Glomerular visceral epithelial cell (primary cell): Measurements from ENCODE around the gene DYNC1LI1.
A peak's percentile ranks its signal among the peaks of the same experiment; 100 is the strongest.

Source experiments
- DNase-seq: peaks from one replicate; pipeline ENCODE4 v3.0.0-alpha.2; 2016; ENCODE audit errors: extremely low spot score

DYNC1LI1 gene

DNA sequence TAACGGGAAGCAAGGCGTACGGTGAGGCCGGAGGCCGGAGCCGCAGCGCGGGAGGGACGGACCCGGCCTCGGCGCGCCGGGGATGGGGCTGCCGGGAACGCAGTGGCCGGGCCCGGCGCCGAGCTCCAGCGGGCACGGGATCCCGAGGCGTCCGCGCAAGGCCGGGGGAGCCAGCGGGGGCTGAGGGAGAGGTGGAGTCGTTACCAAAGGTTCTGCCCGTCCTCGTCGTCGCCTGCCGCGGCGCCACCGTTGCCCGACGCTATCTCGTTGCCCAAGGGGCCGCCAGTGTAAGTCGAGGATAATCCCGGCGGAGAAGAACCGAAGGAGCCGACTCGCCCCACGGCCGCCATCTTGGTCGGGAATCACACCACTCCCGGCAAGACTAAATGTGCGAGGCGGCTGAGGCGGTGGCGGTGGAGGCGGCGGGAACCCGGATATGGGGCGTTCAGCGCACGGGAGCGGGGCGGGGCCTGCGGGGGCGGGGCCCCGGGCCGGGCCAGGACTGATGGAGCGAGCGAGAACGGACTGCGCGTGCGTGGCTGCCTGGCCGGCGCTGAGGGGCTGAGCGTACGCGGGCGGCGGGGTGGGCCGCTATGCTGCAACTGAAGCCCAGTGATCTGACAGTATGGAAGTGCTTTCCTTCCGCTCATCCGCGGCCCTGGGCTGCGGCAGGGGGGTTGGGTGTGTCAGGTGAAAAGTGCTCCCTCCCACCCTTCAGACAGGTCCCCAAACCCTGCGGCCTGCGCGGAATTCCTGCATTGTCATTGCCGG, at the start of gene DYNC1LI1:
TSS of gene DYNC1LI1 (minus strand) at position 438 of the 771 bp plus-strand sequence. CDS start at position 350, 88 bp downstream.
- DNase-seq: peak; percentile 94

DNA sequence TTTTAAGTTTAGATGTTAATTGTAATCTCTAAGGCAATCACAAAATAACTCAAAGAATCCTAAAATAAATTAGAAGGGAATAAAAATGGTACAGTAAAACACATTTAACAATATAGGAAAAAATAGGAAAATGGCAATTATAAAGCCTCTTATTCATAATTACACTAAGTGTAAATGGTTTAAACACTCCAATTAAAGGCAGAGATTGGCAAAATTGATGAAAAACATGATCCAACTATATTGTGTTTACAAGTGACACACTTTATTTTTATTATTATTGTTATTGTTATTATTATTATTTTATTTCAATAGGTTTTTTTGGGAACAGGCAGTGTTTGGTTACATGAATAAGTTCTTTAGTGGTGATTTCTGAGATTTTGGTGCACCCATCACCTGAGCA, 48.7 kb upstream of the DYNC1LI1 start:
- DNase-seq: no peak

DNA sequence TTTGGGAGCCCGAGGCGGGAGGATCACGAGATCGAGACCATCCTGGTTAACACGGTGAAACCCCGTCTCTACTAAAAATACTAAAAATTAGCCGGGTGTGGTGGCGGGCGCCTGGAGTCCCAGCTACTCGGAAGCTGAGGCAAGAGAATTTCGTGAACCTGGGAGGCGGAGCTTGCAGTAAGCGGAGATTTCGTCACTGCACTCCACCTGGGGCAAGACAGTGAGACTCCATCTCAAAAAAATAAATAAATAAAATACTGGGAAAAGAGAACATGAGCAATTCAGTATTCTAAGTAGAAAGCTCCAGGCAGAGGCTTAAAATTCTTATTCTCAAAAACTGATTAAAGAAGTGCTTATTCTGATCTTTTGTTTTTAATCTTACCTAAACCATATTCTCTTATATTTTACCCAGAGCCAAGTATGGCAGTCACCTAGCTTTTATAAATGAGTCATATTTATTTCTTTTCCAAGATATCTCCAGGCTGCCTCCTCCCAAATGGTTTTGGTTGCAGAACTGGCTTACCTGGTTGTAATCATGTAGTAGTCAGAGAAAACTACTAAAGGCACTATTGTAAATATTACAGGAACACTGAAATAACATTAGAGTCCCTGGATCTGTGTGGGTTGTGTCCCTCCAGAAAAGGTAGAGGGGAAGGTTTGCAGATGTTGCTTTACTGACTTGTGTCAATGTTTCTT, 45.8 kb upstream of the DYNC1LI1 start:
- DNase-seq: no peak

DNA sequence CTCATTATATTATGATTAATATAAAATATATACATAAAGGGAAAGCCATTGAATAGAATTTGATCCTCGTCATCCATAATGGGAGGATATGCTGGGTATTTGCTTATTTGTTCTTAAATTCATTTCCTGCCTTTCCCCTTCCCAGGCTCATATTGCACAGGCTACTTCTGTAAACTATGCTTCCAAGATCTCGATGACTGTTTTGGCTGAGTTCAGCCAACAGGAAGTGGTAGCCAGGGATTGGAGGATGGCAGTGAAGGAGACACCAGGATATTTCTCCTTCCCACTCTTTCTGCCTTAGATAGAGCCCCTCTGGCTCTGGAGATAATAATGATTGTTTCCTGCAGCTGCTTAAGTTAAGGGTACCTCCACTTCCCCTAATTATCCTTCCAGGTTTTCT, 44.3 kb upstream of the DYNC1LI1 start:
- DNase-seq: no peak

DNA sequence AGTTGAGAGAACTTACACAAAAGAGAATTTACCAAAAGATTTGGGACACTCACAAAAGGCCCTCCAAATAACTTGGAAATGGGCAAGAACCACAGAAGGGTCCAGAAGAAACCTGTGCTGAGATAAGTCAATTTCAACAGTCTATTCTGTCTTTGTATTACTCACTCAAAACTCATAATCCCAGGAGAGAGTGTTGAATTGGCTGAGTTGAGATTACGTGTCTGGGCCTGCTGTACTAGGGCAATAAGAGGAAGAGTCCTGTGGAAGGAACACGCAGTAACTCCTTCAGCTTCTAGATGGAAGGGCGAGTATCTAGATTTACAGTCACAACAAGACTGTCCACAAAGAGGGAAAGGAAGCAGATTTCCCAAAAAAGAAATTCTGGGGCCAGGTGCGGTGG, 42.5 kb upstream of the DYNC1LI1 start:
- no peak for DNase-seq

DNA sequence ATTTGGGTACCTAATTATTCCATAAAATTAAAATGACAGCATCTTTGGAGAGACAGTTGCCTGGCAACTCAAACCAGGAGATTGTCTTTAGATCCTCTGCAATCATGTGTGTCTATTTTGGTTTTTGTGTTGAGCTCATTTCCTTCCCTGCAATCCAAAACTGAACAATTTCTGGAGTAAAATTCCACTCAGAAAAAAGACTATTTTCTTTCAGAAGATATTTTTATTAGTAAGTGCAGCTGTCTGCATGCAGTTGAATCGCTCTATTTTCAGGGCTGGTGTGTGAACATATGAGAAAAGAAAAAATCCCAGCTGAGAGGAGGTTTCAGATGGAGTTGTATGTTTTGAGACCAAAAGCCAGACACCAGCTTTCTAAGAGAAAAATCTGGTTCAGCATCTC, 41.9 kb upstream of the DYNC1LI1 start:
- no peak for DNase-seq

DNA sequence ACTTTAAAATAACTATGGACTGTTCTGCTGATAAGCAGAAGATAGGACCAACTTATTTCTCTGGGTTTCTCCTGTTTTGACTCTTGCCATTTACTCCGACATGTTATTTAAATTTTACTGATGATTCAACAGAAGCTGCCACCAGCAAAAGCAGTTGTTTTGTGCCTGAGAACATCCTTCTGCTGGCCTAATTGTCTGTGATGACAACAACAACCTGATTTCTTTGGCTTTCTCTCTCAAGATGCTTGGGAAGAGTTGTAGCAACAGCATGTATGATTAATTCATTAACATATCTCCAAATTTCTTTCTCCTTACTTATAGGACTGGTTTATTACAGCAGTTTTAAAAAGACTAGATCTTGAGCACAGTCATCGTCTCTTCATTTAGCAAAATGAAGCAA, 36.9 kb upstream of the DYNC1LI1 start:
- DNase-seq: no peak

DNA sequence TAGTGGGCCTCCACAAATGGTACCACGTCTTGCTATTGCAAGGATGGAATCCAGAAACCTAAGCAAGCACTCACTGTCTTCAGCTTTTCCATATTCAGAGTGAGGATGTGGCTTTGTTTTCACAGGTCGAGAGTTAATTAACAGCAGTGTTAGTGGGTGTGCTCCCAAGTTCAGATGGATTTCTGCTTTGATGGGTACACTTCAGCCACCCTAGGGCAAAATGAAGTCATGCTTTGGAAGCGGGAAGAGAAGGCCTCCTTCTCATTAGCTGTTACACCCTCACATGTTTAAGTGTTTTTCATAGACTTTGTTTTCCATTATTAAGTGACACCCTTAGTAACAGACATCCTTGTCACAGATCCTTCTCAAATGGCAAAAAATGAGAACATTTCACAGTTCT, 36.3 kb upstream of the DYNC1LI1 start:
- DNase-seq: no peak

DNA sequence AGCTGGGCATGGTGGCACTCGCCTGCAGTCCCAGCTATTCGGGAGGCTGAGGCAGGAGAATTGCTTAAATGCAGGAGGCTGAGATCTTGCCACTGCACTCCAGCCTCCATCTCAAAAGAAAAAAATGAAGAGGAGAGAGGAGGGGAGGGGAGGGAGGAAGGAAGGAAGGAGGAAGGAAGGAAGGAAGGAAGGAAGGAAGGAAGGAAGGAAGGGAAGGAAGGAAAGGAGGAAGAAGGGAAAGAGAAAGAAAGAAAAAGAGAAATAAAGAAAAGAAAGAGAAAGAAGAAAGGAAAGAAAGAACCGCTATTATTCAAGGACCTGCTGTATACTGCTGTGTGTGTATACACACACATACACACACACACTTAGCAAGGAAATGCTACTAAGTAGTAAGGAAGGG, 35.6 kb upstream of the DYNC1LI1 start:
- no peak for DNase-seq

DNA sequence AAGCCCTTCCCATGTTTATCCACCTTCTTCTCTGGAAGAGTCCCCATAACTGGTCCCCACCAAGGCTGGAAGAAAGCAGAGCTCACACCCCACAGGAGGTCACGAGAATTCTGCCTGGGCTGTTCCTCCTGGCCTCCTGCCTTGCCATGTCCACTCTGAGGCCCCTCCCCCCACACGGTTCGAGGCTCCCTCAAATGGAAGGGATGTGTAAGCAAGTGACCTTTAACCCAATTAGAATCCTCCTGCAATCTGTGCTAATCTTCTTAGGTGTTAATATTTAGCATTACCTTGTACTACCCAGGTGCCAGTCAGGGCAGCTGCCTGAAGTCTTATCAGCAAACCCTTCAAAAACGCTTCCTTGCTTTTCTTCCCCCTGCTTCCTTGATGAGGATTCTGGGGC, 32.4 kb upstream of the DYNC1LI1 start:
- DNase-seq: no peak

DNA sequence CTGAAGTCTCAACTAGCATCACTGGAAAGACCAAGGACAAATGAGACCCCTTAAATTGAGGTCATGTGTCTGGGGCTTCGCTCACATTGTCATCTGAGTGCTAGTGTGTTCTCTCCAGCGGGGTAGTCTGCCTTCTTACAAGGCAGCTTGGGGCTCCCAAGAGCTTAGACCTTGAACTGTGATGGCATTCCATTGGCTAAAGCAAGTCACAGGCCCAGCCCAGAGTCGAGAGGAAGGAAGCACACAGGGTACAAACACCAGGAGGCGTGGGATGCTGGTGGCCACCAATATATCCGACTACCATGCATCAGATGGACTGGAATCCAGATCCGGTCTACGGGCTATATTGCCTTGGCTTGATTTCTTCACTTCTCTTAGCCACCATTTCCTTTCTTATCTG, 31.5 kb upstream of the DYNC1LI1 start:
- DNase-seq: no peak

DNA sequence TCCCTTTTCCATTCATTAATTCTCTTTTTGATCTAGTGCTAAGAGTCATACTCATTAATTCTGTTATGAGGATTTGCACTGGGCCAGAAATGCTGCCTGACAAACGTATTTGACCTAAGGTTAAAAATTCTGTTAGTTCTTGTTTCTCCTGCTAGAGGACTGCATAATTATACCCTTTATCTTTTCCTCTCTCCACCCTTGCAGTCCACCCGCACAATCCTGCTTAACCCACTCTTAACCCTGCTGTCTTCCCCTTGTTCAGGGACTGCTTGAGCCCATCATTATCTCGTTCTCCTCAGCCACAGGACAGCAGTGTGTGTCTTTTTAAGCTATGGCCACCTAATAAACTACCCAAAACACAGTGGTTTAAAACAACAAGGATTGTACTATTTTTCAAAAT, 31.1 kb upstream of the DYNC1LI1 start:
- DNase-seq: no peak

DNA sequence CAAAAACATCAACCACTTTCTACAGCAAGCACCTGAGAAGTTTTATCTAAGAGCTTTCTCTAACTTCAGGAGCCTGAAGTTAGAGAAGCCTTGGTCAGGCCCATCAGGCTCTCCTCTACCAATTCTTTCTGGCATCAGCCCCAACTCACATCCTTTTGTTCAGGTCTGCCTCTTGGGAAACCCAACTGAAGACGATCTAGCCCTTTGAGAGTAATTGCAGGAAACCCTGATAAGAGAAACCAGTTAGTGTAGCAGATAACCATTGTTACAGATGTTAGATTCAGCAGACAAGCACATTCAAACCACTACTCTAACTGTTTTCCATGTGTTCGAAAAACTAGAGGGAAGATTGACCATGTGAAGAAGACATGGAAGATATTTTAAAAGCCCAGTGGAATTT, 27.0 kb upstream of the DYNC1LI1 start:
- no peak for DNase-seq

DNA sequence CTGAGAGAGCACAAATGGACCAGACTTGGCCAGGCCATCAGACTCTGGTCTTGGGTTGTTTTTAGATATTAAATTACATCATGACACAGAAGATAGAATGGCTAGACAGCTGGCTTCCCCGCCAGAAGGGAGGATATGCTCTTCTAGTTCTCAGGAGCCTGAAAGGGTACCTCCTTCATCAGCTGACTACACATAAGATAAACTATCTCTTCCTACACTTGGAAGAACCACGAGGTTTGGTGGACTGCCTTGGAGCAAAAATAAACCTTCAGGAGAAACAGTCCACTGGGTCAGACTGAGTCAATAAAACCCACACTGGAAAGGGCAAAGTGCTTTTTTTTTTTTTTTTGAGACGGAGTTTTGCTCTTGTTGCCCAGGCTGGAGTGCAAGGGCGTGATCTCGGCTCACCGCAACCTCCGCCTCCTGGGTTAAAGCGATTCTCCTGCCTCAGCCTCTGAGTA, 26.3 kb upstream of the DYNC1LI1 start:
- DNase-seq: no peak

DNA sequence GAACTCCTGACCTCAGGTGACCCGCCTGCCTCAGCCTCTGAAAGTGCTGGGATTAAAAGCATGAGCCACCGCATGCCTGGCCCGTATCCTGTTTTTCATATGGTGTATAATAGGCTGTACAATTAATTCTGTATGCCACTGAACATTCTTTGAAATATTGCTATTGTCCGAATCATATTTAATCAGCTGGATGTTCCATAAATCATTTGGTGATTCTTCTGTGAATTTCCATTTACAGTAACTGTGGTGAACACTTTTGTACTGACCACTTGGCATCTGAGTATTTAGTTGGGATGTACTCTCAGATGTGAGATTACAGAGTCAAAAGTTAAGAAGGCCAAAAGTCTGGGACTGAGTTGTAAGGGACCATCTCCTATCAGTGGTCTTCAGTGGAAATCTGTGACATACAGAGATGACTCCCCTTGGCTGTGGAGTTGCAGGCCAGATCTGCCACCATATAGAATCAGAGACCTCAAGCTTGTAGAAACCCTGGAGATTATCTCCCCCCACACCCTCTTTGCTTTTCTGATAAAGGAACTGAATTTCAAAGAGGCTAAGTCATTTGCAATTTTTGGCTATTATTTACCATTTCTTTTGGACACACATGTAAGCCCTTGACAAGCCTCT, 25.7 kb upstream of the DYNC1LI1 start:
- no peak for DNase-seq

DNA sequence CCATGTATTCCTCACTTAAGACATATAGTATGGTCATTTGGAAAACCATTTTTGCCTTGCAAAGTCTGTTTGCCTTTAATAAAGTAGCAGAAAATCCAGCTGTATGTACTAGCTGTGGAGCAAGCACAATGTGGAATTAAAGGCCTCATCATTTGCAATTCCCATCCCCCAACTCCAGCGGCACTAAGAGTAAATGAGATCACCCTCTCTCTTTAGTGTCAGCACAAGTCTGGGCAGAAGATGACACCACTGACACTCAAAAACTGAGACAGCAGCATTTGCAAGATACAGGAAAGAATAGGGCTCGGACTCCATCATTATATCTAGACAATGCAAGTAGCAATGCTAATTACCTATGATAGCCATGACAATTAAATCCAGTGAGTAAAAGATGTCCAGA, 24.7 kb upstream of the DYNC1LI1 start:
- DNase-seq: no peak

DNA sequence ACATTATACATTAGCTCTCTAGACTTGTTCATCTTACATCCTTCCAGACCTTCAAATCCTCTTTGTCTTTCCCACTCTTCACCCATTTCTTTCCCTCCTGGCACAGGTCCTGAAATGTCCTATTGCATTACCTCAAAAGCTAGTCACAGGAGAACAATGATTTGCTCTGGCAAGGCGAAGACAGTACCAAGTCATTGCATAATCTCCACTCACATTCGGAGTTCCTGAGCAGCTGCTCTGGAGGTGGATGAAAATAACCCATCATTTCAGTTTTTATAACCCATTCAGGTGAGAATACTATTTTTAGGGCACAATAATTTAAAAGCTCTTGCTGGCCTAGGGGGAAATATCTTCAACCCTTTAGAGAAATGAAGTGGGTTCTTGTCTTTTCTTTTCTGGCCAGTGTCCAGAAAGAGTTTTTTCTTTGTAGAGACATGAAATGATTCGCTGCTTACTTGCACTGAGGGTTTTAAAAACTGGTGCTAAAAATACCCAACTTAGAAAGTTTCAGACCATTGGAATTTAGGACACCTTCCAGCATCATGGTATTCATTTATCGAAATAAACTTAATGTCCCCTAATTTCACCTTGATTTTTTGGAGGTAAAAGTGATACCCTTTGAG, 23.4 kb upstream of the DYNC1LI1 start:
- DNase-seq: no peak

DNA sequence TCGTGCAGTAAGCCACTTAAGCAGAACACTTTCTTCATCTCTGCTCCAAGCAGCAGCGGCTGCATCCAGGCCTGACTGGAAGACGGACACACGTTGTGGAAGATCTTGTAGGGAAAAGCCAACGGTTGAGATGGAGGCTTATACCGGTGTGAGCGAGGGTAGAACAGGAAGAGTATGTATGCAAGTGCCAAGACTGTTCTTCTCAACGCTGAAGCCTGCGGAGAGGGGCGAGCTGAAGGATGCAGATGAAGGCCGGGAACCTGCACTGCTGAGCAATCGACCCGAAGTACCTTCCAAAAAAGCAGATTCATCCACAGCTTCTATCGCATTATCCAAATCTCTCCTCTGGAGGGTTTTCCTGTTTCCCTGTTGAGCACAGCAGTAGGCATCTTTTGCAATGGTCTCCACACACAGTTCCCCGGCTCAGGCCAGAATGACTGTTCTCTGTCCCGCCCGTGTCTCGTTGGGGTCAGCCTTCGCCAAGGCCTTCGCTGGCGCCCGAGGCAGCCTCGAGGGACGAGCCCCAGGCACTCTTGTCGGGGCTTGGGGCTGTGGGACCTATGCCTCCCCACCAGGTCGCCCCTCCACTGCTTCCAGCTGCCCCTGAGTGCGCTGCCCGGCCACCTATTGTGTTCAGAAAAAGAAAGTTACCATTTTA, 22.2 kb upstream of the DYNC1LI1 start:
- no peak for DNase-seq

DNA sequence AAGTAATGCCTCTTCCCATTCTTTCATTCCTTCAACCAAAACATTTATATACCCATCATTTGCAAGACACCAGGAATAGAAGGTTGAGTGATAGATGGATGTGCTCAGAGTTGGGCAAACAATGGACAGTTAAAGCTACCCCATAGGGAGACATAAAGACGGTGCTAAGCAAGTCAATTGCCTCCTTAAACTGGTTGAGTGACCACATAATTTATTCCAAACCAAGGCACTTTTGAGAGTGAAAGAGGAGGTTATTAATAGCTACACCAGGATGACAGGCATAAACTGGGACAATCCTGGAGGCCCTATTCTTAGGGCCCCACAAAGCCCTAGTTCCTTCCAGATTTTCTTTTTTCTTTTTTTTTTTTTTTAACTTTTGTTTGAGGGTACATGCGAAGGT, 21.4 kb upstream of the DYNC1LI1 start:
- DNase-seq: no peak

DNA sequence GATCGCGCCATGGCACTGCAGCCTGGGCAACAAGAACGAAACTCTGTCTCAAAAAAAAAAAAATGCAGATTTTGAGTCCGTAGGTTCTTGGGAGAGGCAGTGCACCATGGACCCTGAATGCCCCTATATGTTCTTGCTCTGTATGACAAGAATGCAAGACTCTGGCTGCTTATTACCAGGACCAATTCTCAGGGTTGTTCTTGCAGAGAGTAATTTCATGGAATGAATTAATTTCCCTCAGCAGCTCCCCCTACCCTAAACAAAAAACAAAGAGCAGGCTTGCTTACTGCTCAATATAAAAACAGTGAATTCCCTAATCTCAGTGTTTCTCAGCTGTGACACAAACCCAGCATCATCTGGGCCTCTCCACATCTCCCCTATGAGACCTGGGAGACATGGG, 20.5 kb upstream of the DYNC1LI1 start:
- DNase-seq: no peak

DNA sequence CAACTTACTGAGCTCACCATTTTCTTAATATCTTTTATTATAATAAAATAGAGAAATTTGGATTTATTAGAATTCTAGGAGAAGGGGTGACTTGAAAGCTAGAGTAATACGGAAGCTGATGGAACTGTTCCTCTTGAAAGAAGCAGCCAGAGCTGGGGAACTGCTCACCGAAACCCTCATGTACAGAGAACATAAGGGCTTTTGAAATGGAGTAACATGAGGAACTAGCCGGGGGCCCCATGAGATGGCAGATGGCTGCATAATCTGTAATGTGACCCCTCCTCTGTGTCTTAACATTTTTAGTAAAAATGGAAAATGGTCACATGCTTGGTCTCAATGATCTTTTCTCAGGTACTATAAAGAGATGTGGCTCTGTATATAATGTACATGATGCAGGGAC, 15.7 kb upstream of the DYNC1LI1 start:
- DNase-seq: no peak

DNA sequence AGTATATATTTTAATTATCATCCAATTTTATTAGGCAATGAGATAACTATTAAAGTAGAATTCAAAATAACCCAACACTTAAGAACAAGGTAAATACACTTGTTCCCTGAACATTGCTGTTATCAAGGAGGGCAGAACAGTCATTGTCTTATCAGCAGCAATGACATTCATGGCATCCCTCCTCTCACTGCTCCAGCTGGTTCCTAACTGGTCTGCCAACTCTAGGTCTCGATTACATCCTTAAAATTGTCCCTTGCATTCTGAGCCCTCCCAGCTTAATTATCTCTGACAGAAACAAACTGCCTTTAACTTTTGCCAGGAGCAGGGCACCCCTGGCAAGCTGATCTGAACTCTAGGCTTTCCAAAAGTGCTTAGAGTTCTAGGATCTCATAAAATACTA, 14.0 kb upstream of the DYNC1LI1 start:
- DNase-seq: no peak
